ENCODE results near the gene COBLL1. TPM values are rescaled to one million over a fixed set of nuclear protein-coding genes. Genes with fewer than 3 reads are reported as not detected.

COBLL1 gene
- total and polyA plus RNA-seq, 2 of the 4 experiments (the other 2 are of a cell fraction) = 0.79 to 1.1 TPM

- no peak overlapping the region for H3K27ac ChIP-seq (ENCODE audit: insufficient read depth, low read length)
- H3K23ac ChIP-seq (ENCODE audit: low read depth, low read length) = no peak overlapping the region
- H3K79me1 ChIP-seq (ENCODE audit: low read depth in 1 of 2, low read length in 2 of 2) = no peaks in the 10 kb centered on the region
- H2AFZ ChIP-seq (replicated peaks; ENCODE audit: low read length, poor library complexity) = no peak overlapping the region
- ChIA-PET CTCF (interaction anchor here (0.6 to 2.6 kb wide), 3 partner anchors 10 to 652 kb away, joined by 3 to 9 read pairs (median 6); partner anchors contain the start of gene COBLL1), POLR2A (ENCODE audit: unreplicated experiment) (no interaction called here)
- no peak overlapping the region for H4K8ac ChIP-seq (ENCODE audit: low read depth in 2 of 2, low read length in 2 of 2)
- H2BK120ac ChIP-seq (ENCODE audit: low read depth, low read length) = no peak overlapping the region
- H3K9ac ChIP-seq (ENCODE audit: low read depth, low read length) = no peak overlapping the region
- no peak for TF ChIP-seq RFX5 (IDR thresholded peaks at IDR 0.05; ENCODE audit: low read depth, low read length)
- no peak for TF ChIP-seq CEBPB (IDR thresholded peaks at IDR 0.05; ENCODE audit: low read depth, low read length)
- TF ChIP-seq ELK1 (IDR thresholded peaks at IDR 0.05; ENCODE audit: borderline replicate concordance, low read depth, low read length) = no peak
- TF ChIP-seq MAZ (IDR thresholded peaks at IDR 0.05; ENCODE audit: borderline replicate concordance, low read depth, low read length) = no peak
- TF ChIP-seq RAD21 (IDR thresholded peaks at IDR 0.05; ENCODE audit: low read length) = no peak
- TF ChIP-seq BHLHE40 (IDR thresholded peaks at IDR 0.05; ENCODE audit: low read depth, low read length) = no peak
- TF ChIP-seq SMC3 (IDR thresholded peaks at IDR 0.05; ENCODE audit: low read depth, low read length) = no peak
- TF ChIP-seq POLR2A (IDR thresholded peaks at IDR 0.05; ENCODE audit: low read depth, low read length) = no peak
- TF ChIP-seq MAFK (IDR thresholded peaks at IDR 0.05; ENCODE audit: low read depth, low read length) = no peak
- no peak for TF ChIP-seq CHD1 (IDR thresholded peaks at IDR 0.05; ENCODE audit: low read depth, low read length)
- TF ChIP-seq RCOR1 (IDR thresholded peaks at IDR 0.05; ENCODE audit: insufficient replicate concordance, low read length) = no peak
- TF ChIP-seq FOS (IDR thresholded peaks at IDR 0.05; ENCODE audit: low read depth, low read length) = no peak
- TF ChIP-seq MXI1 (IDR thresholded peaks at IDR 0.05; ENCODE audit: borderline replicate concordance, low read depth, low read length) = no peak
- no peak for TF ChIP-seq NFE2L2 (IDR thresholded peaks at IDR 0.05; ENCODE audit: low read depth, low read length)
- no peak for TF ChIP-seq CTCF (conservative IDR thresholded peaks at IDR 0.05; ENCODE audit: low read depth, low read length)
- no peak for TF ChIP-seq USF2 (IDR thresholded peaks at IDR 0.05; ENCODE audit: low read depth, low read length)
- DNase-seq = no peak
- H4K20me1 ChIP-seq (ENCODE audit: insufficient read depth, low read length) = no peaks in the 10 kb centered on the region
- no peak for ATAC-seq (ENCODE audit: low read depth)
- H3K9me1 ChIP-seq (ENCODE audit: insufficient read depth, low read length) = no peaks in the 10 kb centered on the region
- intact Hi-C loops (cut with micrococcal nuclease) = no loop called here
- no TSS peak for BruUV-seq (replicated peaks)
- no peak overlapping the region for H3K4ac ChIP-seq (ENCODE audit: low read depth, low read length)
- H3K9me3 ChIP-seq (ENCODE audit: control insufficient read depth, insufficient read depth, low read length) = no peaks in the 10 kb centered on the region
- no peak overlapping the region for H2AK5ac ChIP-seq (ENCODE audit: low read depth, low read length)
- no peak overlapping the region for H3K14ac ChIP-seq (replicated peaks; ENCODE audit: low read depth, low read length)
- H3K56ac ChIP-seq (ENCODE audit: extremely low read depth, insufficient read depth, low read length) = no peak overlapping the region
- no peak overlapping the region for H3K4me2 ChIP-seq (ENCODE audit: low read depth, low read length)
- H3K27me3 ChIP-seq (ENCODE audit: control insufficient read depth, insufficient read depth, low read length) = peaks cover 3% of the 10 kb centered on the region; the same call in 1 of the 2 replicates
- H2BK5ac ChIP-seq (ENCODE audit: low read depth, low read length, poor library complexity, severe bottlenecking) = no peak overlapping the region
- no peak overlapping the region for H2BK20ac ChIP-seq (ENCODE audit: low read depth, low read length)
- no peak overlapping the region for H3K4me3 ChIP-seq (ENCODE audit: insufficient read depth, low read depth, low read length)
- in situ Hi-C loops (cut with MboI; ENCODE audit: low sequenced_read_pairs) = no loop called here
- H2AK9ac ChIP-seq (replicated peaks; ENCODE audit: low read depth, low read length, poor library complexity) = no peak overlapping the region
- no peak overlapping the region for H4K5ac ChIP-seq (ENCODE audit: low read depth, low read length)
- H3K18ac ChIP-seq (ENCODE audit: low read depth, low read length) = no peak overlapping the region
- dilution Hi-C loops (cut with HindIII; ENCODE audit: low sequenced_read_pairs, unreplicated experiment) = no loop called here
- WGBS, 2 experiments (ENCODE audit: extremely low coverage in 2 of 2, insufficient read length in 1 of 2) = no CpG with 5 or more reads among the region's 4 CpGs
- H2BK15ac ChIP-seq (ENCODE audit: low read depth, low read length) = no peak overlapping the region
- H3K36me3 ChIP-seq (ENCODE audit: control insufficient read depth, insufficient read depth, low read length) = no peaks in the 10 kb centered on the region
- H3K4me1 ChIP-seq (ENCODE audit: control insufficient read depth, insufficient read depth, low read length) = no peaks in the 10 kb centered on the region
- H4K91ac ChIP-seq (ENCODE audit: insufficient read depth, low read depth, low read length) = no peak overlapping the region
These were observed 10.5 kb upstream of the COBLL1 start for GRCh38 chr2:164852086-164852485.
